Measurements from ENCODE around the gene AHCYL2.
"Not testable (repeated sequence)": the region's sequence is repeated elsewhere in the genome, so short reads cannot be mapped to it uniquely, and the experiment has no call there.

The AHCYL2 gene

DNA sequence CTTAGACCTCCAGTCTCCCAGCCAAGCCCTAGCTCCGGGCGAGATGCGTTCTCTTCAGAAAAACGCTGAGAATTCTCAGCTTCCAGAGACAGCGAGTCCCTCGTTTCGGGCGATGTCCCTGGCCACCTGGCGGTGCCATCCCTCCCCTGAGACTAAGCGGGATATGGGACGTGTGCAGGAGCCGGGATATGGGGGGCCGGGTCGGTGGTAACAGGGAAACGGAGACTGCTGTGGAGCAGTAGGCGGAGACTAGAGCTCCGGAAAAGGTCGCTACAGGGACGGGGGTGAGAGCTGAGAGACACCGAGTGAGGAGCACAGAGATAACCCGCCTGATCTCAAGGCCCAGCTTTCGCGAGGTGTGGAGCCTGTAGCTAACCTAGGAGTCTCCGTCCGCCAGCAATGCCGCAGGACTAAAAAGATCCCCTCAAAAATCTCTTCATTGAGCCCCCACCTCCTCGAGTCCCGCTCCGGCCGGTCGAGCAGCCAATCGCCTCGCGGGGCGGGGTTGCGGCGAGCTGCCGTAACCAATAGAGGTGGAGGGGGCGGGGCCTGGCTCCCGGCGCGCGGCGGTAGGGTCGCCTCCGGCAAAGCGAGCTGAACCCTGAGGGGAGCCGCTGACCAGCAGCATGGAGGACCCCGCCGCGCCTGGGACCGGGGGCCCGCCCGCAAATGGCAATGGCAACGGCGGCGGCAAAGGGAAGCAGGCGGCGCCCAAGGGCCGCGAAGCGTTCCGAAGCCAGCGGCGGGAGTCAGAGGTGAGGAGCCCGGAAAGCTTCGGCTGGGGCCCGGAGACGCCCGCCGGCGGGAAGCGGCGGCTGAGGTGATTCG is 209.2 kb downstream of the AHCYL2 start, which contains the start of gene STRIP2:
Gene STRIP2 (plus strand): TSS at position 586 of the 828 bp plus-strand sequence. CDS start 41 bp downstream, at position 627.
- peak; percentile 85 to 90 for DNase-seq

DNA sequence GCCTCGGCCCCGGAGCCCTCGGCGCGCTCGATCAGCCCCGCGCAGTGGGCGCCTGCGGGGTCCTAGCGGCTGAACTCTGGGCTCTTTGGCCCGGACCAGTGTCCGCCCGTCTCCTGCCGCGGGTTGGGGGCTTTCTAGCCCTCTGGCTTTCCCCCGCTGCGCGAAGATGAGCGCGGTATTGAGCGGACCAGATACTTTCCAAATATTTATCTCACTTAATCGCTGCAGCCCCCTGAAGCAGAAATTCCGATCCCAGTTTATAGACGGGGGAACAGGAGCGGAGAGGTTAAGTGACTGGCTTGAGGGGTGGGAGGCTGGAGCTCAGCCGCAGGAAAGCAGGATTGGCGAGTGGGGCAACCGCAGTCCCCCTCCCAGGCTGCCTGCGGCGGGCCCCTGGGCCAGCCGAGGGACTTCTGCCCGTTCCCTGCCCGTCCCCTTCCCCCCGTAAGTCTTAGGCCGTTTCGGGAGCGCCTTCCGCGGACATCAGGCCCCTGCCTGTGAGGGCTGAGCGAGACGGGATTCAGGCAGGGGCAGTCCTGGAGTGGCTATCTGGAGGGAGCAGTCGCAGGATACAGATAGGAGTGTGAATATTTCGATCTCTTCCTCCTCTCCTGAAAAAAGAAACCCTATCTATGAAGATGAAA is 210.0 kb downstream of the AHCYL2 start:
- DNase-seq = peak in 1 of 2 experiments; percentile 28

DNA sequence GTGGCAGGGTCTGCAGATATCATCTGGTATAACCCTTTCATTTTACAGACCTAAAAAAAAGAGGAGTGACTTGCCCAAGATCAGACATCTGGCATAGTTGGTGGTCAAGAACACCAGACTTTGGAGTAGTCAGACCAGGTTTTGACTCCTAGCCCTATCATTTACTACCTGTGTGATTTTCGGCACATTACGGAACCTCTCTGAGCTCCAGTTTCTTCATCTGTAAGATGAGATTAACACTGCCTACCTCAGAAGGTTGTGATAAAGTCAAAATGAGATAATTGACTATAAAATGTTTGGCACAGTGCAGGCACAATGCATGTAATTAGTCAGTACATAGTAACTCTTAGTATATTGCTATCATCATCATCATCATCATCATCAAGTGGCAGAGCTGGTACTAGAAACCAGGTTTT is 210.6 kb downstream of the AHCYL2 start:
- DNase-seq = no peak

DNA sequence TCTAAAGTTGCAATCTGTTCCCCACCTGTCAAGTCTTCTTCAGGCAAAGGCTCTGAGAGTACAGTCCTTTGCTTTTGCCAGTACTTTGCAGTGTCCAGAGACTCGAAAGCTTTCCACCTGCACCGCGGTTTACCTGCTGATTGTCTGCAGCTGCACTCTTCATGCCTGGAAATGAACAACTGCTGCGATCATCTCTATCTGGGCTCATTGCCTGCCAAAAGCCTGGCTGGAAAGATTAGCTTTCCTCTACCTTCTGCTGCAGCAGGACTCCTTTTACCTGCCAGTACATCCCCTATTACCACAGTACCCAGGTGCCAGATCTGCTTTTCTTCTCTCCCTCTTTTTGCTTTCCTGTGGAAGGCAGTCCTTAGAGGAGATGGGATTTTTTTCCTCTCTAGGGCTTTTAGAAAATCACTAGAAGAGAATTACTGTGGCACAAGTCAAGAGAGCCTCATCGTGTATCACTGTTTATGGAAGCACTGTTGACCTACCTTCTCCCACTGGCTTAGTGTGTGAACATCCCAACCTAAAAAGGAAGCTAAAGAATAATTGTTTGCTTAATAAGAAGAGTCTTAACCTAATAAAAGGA is 211.6 kb downstream of the AHCYL2 start:
- DNase-seq = peak in 1 of 2 experiments; percentile 76

DNA sequence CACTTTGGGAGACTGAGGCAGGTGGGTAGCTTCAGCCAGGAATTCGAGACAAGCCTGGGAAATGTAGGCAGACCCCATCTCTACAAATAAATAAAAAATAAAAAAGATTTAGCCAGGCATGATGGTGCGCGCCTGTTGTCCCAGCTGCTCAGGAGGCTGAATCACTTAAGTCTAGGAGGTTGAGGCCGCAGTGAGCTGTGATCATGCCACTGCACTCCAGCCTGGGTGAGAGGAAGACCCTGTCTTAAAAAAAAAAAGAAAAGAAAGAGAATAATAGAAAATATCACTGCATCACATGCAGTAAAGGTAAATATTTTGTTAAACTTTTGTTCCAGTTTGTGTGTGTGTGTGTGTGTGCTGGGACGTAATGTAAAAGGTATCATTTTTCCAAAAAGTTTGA is 212.4 kb downstream of the AHCYL2 start:
- DNase-seq = no peak

DNA sequence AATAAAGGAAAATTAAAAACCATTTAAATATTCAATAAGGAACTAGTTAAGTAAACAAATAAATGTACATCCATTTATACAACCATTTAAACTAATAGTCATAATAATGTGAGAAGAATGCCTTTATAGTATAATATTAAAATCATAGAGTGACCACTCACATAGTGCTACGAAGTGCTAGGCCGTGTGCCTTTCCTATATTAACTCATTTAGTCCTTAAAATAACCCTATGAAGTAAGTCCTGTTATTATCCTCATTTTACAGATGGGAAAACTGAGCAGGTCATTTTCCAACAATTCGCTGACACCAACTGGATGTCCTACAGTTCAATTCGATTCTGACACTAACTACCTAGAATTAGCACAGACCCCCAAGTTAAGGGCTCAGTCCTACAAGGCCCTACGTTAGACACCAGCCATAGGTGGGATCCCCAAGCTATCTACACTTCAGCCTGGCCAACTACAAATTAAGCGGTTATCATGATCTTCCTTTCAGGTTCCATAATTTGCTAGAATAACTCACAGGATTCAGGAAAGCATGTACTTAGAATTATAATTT is 213.5 kb downstream of the AHCYL2 start:
- no peak for DNase-seq

DNA sequence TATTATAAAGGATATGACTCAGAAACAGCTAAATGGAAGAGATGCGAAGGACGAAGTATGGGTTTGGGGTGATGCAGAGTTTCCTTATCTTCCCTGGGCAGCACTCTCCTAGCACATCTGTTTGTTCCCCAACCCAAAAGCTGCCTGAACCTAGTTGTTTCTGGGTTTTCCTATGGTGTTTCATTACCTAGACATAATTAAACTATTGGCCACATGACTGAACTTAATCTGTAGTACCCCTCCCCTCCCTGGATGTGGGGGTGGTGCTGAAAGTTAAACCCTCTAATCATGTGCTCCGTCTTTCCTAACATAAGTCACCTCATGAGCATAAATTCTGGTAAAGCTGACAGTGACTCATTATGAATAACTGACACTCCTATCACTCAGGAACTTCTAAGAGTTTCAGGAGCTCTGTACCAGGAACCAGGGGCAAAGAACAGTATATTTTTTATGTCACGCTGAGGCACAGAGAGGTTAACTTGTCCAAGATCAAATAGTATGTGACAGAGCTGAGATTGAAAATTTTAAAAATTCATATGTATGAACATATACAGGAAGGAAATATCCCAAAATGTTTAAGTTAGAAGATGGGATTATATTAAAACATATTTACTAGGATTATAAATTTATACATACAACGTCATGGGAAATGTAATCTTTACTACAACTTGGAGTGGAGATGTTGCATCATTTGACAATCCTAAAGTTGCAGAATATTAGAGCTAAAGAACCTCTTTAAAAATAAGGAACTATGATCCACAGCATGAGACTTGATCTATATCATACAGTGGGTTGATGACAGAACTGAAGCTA is 214.2 kb downstream of the AHCYL2 start:
- DNase-seq = no peak

DNA sequence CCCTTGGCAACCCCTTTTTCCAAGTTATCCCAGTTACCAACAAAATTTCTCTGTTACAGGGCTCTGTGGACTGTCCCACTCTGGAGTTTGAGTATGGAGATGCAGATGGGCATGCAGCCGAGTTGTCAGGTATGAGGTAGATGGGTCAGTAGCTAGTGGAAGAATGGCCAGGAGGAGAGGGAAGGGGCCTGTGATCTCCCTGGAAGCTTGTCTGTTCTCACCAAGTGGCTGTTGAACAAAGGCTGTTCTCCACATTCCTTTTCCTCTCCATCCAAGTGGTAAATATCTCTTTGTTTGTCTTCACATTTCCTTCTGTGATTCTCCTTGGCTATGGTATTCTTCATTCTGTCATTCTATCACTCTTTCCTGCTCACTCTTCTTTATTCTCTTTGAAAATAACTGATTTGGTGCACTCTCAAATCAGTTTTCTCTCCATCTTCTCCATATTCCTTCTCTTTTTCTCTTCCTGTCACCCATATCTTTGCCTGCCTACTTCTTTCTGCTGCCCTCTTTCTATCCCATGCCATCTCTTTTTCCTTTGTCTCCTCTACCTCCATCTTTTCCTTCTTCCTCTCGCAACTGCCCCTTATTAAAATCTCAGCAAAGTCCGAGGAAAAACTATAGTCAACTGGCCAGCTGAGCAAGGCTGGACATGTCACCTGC is 215.3 kb downstream of the AHCYL2 start:
- no peak for DNase-seq

DNA sequence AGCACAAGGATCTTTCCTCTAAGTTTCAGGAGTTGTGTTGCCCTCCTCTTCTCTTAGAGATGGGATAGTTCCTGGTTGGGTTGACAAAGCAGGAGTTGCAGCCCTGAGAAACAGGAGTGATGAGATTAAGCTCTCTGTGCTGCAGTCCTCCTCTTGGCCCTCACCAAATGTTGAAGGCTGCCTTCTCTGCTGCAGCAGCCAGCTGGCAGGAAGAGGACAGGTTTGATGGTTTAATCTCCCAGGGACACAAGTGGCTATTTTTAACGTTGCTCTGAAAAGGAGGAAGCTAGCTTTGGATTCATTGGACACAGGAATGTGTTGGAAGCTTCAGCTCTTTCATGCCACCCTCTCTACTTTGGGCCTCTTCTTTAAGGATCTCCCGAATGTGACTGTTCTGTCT is 218.8 kb downstream of the AHCYL2 start:
- no peak for DNase-seq

DNA sequence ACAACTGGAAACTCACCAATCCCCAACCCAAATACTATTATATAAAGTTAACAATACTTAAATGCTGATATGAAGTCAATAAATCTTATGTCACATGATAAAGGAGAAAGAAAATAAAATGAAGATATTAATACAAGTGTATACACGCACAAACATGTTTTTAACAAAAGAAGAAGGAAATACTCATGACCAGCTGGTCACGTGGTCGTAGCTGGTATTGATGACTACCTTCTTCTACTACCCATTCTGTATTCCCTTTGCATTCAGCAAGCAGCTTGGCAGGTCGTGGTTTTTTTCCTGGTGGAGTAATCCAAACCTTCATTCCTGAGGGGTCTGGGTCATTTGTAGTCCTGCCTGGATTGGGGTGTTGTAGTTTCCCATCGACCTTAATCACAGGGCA is 219.9 kb downstream of the AHCYL2 start:
- not testable (repeated sequence) for DNase-seq

DNA sequence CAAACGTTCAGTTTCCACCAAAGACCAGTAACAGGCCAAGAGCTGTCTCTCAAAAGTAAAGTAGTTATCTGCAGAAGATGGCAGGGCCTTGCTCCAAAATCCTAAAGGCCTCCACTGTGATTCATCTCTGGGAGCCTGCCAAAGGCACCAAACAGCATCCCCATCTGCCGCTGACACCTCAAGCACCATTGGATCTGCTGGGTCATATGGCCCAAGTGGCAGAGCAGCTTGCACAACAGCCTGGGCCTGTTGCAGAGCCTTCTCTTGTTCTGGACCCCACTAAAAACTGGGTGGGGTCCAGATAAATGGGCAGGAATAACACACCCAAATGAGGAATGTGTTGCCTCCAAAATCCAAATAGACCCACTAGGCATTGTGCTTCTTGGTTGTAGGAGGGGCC is 222.1 kb downstream of the AHCYL2 start:
- DNase-seq = not testable (repeated sequence)

DNA sequence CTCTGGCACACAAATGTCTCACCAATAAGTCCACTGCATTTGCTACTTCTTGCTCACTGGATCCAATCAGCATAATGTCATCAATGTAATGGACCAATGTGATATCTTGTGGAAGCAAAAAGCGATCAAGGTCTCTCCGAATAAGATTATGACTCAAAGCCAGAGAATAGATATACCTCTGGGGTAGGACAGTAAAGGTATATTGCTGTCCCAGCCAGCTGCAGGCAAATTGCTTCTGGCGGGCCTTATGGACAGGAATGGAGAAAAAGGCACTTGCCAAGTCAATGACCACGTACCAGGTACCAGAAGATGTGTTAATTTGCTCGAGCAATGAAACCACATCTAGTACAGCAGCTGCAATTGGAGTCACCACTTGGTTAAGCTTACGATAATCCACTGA is 222.6 kb downstream of the AHCYL2 start:
- not testable (repeated sequence) for DNase-seq

DNA sequence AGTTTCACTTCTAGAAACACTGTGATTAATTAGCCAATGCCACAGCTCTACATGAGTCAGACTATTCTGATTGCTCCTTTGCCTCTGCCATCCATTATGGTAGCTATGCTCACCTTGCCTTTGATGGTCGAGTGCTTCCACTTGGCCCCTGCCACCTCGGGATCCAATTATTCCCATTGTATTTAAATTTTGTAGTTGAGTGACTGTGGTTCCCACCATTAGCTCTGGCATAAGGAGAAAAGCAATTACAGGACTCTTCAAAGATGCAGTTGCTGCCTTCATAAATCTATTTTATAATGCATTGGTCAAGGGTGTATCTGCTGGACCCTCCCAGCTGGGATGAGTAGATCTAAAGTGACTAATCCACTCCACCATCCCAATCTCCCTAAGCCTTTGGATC is 223.8 kb downstream of the AHCYL2 start:
- not testable (repeated sequence) for DNase-seq

DNA sequence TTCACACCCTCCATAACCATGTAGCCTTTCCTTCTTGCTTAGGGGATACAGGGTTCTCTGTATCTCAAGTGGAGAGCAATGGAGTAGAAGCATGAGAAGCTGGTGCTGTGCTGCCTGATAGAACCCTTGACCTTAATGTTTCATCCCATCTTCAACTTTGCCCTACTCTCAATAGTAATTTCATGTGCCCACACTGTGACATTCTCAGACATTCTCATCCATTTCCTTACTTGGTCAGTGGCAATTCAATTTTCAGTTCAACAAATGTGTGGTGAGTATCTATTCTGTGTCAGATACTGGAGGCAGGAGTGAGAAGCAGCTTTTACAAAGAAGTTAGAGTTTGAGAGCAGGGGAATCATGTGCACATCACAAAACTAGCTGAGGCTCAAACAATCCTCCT is 225.5 kb downstream of the AHCYL2 start:
- no peak for DNase-seq

DNA sequence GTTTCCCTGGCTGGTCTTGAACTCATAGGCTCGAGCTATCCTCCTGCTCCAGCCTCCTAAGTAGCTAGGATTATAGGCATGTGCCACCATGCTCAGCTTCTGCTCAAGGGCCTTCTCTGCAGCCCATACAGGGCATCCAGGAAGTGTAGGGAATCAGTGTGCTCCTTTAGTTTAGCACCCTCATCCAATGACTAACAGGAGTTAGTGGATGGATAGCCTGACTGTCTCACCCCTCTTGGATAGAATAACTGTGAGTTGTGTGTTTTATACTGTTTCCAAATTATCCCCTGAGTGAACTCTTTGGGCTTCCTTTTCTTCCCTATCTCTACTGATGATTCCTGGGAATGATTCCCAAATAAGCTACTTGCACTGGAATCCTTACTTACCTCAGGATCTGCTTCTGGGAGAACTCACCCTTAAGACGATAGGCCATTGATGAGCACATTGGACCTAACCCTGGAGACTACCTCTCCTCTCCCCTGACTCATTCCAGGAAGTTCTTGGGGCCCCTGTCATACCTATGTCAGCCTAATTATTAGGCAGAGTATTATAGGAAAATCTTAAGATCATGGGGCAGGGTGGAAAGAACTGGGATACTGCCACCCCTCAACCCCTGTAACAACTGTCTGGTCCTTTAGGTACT is 227.9 kb downstream of the AHCYL2 start:
- DNase-seq = no peak

DNA sequence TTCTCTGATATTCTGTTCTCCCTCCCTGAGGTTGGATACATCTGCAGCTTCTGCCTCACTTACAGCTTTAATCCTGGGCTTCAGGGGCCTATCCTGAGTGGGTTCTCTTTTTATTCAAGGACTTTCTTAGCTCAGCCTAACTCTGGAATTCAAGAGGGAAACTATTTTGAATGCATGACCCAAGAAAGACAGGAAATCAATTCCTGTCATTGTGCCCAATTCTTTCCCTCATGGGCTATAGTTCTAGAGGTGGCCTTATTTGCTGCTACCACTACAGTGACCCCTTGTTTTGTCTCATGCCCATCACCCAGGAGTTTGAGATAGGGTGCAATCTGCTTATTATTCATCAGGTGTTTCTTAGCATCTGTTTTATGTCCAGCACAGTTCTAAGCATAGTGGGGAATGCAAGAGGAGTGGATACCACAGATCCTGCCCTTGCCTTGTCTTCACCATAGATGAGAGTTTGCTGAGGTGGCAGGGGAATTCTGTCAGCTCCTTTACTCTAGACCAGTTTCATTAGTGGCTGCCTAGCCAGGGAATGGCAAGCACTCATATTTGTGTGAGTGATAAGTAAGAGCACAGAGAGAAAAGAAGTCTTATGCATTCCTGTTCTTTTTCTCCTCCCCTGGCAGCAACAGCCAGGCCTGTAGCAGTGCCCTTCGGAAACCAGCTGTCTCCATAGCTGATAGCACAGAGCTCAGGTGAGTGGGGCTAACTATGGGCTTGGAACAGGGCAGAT is 228.8 kb downstream of the AHCYL2 start:
- no peak for DNase-seq

DNA sequence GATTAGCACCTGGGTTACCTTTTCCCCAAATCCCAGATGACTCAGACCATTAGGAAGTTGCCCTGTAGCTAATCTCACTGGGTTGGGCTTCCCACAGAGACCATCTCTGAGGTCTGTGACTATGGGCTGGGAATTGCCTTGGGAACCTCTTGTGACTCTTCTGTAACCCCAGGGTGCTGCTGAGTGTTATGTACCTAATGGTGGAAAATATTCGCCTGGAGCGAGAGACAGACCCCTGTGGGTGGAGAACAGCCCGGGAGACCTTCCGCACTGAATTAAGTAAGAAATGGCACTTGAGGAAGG is 229.4 kb downstream of the AHCYL2 start:
- no peak for DNase-seq

DNA sequence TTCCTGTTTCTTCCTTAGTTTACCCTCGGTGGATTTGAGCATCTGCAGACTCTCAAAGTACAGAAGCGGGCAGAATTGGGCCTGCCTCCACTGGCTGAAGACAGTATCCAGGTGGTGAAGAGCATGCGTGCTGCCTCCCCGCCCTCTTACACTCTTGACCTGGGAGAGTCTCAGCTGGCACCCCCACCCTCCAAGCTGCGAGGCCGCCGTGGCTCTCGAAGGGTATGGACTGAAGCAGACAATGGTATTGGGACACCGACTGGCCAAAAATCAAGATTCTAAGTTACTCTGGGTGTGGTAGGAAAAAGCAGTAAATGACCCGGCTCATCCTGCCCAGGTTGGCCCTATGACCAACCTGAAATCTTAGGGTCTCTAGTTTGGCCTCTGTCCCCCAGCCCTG is 231.6 kb downstream of the AHCYL2 start:
- DNase-seq = no peak

DNA sequence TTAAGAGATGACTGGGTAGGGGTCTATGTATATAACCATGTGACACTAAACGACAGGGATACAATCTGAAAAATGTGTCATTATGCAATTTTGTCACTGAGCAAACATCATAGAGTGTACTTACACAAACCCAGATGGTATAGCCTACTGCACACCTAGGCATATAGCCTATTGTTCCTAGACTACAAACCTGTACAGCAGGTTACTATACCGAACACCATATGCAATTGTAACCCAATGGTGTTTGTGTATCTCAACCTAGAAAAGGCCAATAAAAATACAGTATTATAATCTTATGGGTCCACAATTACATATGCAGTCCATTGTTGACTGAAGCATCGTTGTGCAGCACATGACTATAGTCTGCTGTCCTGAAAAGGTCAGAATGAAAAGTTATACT is 232.3 kb downstream of the AHCYL2 start:
- DNase-seq = peak in 1 of 2 experiments; percentile 41

DNA sequence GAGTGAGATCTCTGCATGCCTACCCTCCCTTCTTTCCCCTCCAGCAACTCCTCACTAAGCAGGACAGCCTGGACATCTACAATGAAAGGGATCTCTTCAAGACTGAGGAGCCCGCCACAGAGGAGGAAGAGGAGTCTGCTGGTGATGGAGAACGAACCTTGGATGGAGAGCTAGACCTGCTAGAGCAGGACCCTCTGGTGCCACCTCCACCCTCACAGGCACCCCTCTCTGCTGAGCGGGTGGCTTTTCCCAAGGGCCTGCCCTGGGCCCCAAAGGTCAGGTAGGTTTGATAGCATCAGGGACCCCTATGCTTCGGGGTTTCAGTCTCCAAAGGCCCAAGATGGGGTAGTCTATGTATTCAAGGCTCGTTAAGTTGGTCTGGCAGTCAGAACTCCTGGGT is 233.3 kb downstream of the AHCYL2 start:
- no peak for DNase-seq

DNA sequence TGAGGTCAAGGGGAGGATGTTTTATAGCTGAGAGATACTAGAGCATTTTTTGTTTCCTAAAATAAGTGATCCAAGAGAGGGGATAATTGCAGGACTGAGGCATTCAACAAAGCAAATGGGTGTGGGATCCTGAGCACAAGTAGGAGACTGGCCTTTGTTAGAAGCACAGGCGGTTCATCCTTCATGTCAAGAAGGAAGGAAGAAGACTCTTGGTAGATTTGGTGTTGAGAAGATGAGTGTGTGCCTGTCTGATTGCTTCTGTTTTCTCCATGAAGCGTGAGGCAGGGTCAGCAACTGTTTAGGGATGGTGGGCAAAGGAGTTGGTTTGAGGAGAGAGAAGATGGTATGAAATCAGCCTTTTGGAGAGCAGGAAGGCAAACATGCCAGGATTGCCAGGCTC is 237.0 kb downstream of the AHCYL2 start:
- DNase-seq = no peak

All from NCI-H2081 (cell line).